ENCODE measurements around the gene MAG.

DNA sequence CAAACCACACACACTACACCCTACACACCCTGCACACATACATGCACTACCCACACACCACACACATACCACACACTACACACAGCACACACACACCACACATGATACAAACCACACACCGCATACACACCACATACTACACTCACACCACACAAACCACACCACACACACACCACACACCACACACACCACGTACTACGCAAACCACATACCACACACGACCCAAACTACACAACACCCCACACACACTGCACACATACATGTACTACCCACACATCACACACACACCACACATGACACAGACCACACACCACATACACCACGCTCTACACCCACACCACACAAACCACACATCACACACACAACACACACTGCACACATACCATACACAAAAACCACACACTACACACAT is 6.6 kb downstream of the MAG start:
- TF ChIP-seq, protein P1, sequence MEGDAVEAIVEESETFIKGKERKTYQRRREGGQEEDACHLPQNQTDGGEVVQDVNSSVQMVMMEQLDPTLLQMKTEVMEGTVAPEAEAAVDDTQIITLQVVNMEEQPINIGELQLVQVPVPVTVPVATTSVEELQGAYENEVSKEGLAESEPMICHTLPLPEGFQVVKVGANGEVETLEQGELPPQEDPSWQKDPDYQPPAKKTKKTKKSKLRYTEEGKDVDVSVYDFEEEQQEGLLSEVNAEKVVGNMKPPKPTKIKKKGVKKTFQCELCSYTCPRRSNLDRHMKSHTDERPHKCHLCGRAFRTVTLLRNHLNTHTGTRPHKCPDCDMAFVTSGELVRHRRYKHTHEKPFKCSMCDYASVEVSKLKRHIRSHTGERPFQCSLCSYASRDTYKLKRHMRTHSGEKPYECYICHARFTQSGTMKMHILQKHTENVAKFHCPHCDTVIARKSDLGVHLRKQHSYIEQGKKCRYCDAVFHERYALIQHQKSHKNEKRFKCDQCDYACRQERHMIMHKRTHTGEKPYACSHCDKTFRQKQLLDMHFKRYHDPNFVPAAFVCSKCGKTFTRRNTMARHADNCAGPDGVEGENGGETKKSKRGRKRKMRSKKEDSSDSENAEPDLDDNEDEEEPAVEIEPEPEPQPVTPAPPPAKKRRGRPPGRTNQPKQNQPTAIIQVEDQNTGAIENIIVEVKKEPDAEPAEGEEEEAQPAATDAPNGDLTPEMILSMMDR (IDR thresholded peaks at IDR 0.05): no peak
- no peak for TF ChIP-seq POLR2A (IDR thresholded peaks at IDR 0.05)
